Measurements from ENCODE around the gene DCX. TPM values are rescaled to one million over a fixed set of nuclear protein-coding genes. Genes with fewer than 3 reads are reported as not detected.
"Not testable (repeated sequence)": the region's sequence is repeated elsewhere in the genome, so short reads cannot be mapped to it uniquely, and the experiment has no call there.

DCX gene
- polyA plus RNA-seq, 3 donors = 0.01 to 0.05 TPM; not detected in 1

DNA sequence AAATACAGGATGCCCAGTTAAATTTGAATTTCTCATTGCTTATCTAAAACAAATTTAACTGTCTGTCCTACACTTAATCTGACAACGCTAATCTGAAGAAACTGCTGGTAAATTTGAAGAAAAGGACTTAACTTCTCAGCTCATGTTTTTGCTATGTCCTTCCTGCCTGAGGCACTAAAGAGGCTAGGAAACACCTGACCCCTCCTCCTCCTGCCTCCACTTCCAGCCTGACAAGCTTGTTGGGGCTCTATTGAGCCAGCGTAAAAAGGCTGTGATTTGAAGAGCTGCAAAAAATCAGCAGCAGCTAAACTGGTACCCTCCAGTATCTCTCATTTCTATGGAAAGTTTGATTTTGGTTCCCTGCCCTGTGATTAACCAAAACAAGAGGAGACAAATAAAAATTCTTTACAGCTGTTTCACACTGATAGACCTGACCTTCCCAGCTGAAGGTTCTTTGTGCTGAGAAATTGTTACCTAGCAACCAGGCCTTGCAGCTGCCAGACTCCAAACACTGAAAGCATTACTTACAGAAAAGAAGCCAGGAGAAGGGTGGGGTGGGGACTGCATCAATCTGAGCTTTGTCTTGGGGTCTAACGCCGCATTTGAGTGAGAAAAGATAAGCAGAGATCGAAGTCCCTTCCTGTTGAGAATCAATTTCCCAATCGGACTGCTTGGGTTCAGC, 35.0 kb downstream of the DCX start:
- H3K27ac ChIP-seq (ENCODE audit: low read depth, low read length) = no peak overlapping the region
- WGBS, 3 donors = 10 to 48% (median 40%) methylated on average over 6 of the region's 6 CpGs

DNA sequence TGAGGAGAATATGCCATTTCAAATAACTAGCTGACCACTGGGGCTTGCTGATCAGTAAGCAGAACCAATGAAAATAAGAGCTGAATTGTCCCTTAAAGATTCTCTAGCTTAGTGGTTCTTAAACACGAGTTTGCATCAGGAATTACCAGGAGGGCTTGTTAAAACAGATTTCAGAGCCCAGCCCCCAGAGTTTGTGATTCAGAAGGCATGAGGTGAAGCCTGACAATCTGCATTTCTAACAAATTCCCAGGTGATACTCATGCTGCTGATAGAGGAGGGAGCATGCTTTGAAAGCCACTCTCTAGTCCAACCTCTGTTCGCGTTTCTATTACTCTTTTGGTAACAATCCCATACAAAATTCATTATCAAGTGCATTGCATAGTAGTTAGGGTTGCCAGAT, 35.5 kb downstream of the DCX start:
- WGBS, 3 donors = 36 to 45% (median 37%) methylated on average over 3 of the region's 3 CpGs

GRCh38 chrX:111375747-111376146, 36.2 kb downstream of the DCX start:
- 23 to 32% (median 32%) methylated on average over 1 to 2 of the region's 2 CpGs for WGBS, 3 donors
- no peak overlapping the region for H3K27ac ChIP-seq (ENCODE audit: low read depth, low read length)

More for the DNA sequence above, 35.5 kb downstream of the DCX start:
- H3K27ac ChIP-seq (ENCODE audit: low read depth, low read length) = no peak overlapping the region

DNA sequence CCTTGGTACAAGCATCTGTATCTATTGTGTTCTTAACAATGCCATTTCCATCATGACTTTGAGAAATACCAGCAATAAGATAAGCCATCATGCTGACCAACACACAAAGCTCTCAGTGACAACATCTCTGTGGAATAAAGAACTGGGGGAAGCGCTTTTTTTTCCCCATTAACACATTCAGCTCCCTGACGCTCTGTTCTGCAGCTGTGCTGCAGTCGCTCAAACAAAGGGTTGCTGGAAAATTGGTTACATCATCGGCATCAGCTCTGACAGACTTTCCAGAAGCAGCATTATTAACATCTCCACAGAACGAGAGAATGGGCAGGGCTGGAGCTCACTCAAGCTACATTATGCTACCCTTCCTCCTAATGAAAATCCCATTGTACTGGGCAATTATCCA, 39.9 kb downstream of the DCX start:
- 52 to 68% (median 61%) methylated on average over 5 of the region's 5 CpGs for WGBS, 3 donors
- no peak overlapping the region for H3K27ac ChIP-seq (ENCODE audit: low read depth, low read length)

DNA sequence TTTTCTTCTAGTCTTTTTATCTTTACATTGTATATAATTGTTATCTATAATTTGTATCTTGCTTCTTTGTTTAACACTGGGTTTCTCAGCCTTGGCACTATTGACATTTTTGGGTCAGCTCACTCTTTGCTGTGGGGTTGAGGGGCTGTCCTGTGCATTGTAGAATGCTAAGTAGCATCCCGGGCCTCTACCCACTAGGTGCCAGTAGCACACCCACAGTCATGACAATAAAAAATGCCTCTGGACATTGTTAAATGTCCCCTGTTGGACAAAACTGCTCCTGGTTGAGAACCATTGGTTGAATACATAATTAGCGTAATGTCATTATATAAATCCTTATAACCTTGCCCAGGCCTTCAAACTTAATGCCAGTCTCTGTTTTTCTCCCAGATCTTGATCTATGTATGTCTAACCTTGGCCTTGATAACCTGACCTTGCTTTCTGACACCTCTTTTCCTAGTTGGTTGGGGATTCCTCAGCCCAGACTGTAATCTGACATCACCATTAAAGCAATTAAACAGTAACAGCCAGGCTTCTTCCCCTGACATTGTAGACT, 46.1 kb downstream of the DCX start:
- no peak overlapping the region for H3K27ac ChIP-seq (ENCODE audit: low read depth, low read length)
- 80 to 92% (median 88%) methylated on average over 2 of the region's 2 CpGs for WGBS, 3 donors

GRCh38 chrX:111363741-111364140, 48.3 kb downstream of the DCX start:
- 75 to 87% (median 87%) methylated on average over 3 of the region's 3 CpGs for WGBS, 3 donors
- no peak overlapping the region for H3K27ac ChIP-seq (ENCODE audit: low read depth, low read length)

- 35 to 69% (median 68%) methylated on average over 1 of the region's 1 CpG for WGBS, 3 donors
These were observed 50.2 kb downstream of the DCX start for GRCh38 chrX:111361751-111362150.

DNA sequence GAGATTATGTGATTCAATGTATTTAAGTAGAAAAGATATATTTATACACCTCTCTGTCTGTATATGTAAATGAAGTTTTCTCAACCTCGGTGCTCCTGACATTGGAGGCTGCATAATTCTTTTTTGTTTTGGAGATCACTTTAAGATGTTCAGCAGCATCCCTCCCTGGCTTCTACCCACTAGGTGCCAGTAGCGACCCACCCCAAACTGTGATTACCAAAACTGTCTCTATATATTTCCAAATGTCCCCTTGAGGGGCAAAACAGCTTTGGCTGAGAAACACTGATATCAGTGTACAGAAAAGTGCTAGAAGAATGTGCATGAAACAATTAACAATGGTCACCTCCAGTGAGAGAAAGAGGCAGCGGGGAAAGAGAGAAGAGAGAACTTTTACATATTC, 51.2 kb downstream of the DCX start:
- WGBS, 3 donors = 42 to 51% (median 46%) methylated on average over 3 of the region's 3 CpGs
- H3K27ac ChIP-seq (ENCODE audit: low read depth, low read length) = no peak overlapping the region

More at GRCh38 chrX:111361751-111362150, 50.2 kb downstream of the DCX start:
- H3K27ac ChIP-seq (ENCODE audit: low read depth, low read length) = no peak overlapping the region

DNA sequence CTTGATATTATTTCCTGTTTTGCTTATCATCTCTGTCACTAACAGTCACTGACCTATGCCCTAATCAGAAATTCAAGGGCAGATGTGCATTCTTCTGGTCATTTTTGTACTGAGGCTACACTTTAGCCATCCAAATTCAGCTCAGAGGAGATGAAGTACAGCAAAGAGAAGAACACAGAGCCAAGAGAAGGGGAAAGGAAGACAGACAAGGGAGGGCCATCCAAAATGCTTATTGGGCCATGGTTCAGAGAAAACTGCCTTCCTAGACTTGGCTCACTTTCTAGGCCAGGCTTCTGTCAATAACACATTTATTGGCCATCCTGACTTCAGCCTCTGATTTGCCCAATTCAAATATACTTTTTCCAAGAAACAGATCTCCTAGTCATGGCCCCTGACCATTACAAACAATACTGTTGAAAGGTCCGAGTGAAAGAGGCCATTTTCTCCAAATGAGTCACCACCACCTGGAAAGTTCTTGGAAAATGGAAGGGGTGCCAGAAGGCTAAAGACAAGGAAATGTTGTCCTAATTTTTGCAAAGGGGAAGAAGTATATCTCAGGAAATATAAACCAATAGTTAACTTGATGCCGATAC, 56.4 kb downstream of the DCX start:
- 66 to 71% (median 69%) methylated on average over 2 of the region's 2 CpGs for WGBS, 3 donors

GRCh38 chrX:111354496-111354895, 57.5 kb downstream of the DCX start:
- H3K27ac ChIP-seq (ENCODE audit: low read depth, low read length) = no peak overlapping the region

More for the DNA sequence above, 56.4 kb downstream of the DCX start:
- H3K27ac ChIP-seq (ENCODE audit: low read depth, low read length) = no peak overlapping the region

DNA sequence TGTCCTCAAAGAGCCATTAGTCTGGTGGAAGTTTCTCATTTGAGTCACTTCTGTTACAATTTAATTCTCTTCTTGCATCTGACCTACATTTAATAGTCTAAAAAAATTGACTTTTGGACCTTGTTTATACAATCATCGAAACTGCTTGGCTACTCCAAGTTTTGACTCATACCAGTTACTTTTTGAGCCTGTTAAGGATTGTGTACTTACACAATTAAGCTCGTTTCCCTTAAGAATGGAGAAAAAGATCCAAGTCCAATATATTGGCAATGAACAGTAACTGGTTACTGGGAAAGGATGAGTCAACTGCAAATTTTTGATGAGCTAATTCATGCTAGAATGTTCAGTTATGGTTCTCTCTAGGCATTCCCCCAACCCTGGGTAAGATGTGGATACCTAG, 58.2 kb downstream of the DCX start:
- WGBS, 3 donors = 33 to 46% (median 37%) methylated on average over 2 of the region's 2 CpGs
- H3K27ac ChIP-seq (ENCODE audit: low read depth, low read length) = no peak overlapping the region

More at GRCh38 chrX:111354496-111354895, 57.5 kb downstream of the DCX start:
- WGBS, 3 donors = 43 to 62% (median 45%) methylated on average over 1 of the region's 1 CpG

- no peak overlapping the region for H3K27ac ChIP-seq (ENCODE audit: low read depth, low read length)
- 36 to 63% (median 61%) methylated on average over 1 of the region's 1 CpG for WGBS, 3 donors
These were observed 59.6 kb downstream of the DCX start for GRCh38 chrX:111352424-111352823.

DNA sequence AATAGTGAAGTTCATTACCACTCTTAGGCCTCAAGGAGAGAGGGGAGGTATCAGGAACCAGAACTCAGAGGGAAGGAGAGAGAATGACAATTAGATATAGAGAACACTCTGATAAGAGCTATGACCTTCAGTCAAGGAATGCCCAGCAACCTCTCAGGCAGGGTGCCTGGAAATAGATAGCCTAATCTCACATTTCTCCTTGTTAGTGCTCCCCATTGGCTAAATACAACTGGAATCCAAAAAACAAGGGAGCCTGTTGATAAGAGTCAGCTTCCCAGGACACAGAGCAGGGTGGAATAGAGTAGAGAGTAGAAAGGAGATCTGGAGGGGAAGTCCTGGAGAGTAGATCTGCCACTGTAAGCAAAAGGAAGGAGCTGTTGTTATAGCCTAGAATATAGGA, 62.1 kb downstream of the DCX start:
- no peak overlapping the region for H3K27ac ChIP-seq (ENCODE audit: low read depth, low read length)

GRCh38 chrX:111349101-111349500, 62.9 kb downstream of the DCX start:
- 49 to 50% (median 50%) methylated on average over 3 of the region's 3 CpGs for WGBS, 3 donors
- no peak overlapping the region for H3K27ac ChIP-seq (ENCODE audit: low read depth, low read length)

DNA sequence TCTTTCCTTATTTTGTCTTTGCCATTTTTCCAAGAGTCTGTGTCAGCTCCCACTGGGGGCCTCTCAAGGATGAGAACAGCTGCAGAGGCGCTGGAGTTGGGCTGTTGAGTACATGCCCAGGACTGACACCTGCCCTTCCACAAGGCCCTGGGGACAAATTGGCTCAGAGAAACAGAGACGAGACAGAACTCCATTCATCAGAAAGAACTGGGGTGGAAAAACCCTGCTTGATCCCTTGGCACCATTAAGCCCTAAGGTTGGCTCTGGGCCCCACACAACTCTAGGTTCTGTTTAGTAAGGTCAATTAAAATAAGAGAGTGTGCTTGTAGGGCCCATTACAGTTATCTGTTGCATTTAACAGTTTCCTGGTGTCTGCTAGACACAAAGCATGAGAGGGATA, 63.6 kb downstream of the DCX start:
- WGBS, 3 donors = 45 to 69% (median 58%) methylated on average over 2 of the region's 2 CpGs
- no peak overlapping the region for H3K27ac ChIP-seq (ENCODE audit: low read depth, low read length)

- H3K27ac ChIP-seq (ENCODE audit: low read depth, low read length) = not testable (repeated sequence)
These were observed 65.8 kb downstream of the DCX start for GRCh38 chrX:111346150-111346549.

DNA sequence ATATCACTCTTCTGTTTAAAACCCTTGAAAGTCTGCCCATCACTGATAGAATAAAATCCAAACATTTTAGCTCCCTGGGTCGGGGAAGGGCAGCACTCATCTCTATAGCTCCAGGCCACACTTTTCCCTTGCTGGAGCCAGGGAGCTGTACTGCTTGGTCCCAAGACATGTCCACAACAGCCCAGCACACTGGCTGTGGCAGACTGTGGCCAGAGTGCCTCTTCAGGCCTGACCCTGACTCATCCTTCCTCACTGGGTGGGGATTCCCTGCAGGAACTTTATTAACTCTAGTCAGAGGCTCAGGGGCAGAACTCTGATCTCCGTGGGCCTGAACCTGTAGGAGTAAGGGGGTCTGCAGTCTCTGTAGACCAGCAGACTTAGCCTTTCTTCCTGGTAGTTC, 71.9 kb downstream of the DCX start:
- no peak overlapping the region for H3K27ac ChIP-seq (ENCODE audit: low read depth, low read length)

DNA sequence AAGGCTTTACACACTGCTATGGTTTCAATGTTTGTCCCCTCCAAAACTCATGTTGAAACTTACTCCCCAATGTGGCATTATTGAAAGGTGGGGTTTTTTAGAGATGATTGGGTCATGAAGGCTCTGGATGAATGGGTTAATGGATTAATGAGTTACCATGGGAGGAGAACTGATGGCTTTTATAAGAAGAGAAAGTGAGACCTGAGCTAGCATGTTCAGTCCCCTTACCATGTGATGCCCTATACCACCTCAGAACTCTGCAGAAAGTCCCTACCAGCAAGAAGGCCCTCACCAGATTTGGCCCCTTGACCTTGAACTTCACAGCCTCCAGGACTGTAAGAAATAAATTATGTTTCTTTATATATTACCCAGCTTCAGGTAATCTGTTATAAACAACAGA, 72.8 kb downstream of the DCX start:
- H3K27ac ChIP-seq (ENCODE audit: low read depth, low read length) = no peak overlapping the region

More for the DNA sequence above, 71.9 kb downstream of the DCX start:
- 58 to 79% (median 73%) methylated on average over 2 of the region's 2 CpGs for WGBS, 3 donors

- H3K27ac ChIP-seq (ENCODE audit: low read depth, low read length) = no peak overlapping the region
- 27 to 66% (median 61%) methylated on average over 4 of the region's 4 CpGs for WGBS, 3 donors
These were observed 73.8 kb downstream of the DCX start for GRCh38 chrX:111338095-111338698.

All from adipose tissue (tissue), 3 donors.